NCI-H2029 treated with DMSO at 0.1 percent for 48 hours (cell line): ENCODE measurements around the gene AHDC1.
"Not testable (repeated sequence)": the region's sequence is repeated elsewhere in the genome, so short reads cannot be mapped to it uniquely, and the experiment has no call there.

Source experiments
- DNase-seq: peaks from one replicate; lab custom pipeline; 2025; lab: John Stamatoyannopoulos, UW

Gene AHDC1

DNA sequence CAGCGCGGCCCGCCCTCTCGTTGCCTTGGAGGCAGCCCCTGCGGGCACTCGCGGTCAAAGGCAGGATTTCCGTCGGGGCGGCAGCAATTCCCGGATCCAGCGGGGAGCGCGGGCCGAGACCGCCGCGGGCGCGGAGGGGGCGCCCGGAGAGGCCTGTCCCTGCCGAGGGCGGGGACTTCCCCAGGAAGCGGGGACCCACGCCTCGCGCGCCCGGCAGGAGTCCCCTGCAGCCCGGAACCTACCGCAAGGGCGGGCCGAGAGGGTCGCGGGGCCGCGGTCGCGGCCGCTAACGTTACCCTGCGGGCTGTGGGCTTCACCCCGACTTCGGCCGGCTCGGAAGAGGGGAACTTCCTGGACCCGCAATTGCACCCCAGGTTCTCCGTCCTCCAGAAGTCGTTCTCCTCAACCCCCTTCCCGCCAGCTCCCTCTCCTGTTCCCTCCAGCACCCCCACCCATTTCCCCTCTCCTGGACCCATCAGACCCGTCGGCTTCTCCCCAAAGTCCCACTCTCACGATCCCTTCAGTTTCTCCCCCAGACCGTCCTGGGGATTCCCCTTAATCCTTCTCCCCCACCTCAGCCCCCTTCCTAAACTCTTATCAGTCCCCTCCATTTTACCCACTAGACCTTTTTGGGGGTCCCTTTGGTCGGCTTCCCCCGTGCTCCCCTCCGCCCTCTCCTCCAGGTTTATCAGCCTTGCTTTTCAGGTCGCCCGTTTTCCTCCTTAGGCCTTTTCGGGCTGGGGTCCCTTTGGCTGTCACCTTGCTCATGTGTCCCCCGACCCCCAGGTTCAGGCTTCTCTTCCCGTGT is 30.4 kb upstream of the AHDC1 start:
- DNase-seq: no peak

DNA sequence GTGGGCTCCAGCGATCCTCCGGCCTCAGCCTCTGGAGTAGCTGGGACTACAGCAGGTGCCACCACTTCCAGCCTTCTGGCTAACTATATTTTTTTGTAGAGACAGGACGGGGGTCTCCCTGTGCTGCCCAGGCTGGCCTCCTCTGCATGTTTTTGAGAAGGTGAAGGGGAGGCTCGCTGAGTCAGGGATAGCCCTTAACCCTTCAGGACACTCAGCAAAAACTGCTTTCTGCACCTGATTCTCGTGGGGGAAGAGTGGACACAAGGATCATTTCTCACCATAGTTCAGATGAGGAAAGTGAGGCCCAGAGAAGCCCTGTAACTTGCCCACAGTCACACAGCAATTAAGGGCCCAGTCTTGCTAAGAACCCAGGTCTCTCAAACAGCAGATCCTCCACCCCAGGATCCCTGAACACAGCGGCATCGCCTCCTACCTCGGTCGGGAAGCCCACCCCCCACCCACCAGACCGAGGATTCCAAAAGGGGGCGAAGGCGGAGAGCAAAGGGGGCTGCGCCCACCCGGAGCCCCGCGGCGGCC is 29.8 kb upstream of the AHDC1 start:
- DNase-seq: no peak

DNA sequence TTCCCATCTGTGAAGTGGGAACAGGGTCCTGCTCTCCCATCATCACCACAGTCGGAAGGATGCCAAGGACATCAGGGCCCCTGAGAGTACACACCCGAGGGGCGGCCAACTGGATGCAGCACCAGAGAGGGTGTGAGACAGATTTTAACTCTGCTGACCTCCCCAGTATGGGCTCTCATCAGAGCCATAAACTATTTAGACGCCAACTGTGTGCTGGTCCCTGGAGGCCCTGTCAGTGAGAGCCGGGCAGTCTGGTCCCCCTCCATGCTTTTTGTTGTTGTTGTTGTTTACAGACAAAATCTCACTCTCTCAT is 29.3 kb upstream of the AHDC1 start:
- no peak for DNase-seq

DNA sequence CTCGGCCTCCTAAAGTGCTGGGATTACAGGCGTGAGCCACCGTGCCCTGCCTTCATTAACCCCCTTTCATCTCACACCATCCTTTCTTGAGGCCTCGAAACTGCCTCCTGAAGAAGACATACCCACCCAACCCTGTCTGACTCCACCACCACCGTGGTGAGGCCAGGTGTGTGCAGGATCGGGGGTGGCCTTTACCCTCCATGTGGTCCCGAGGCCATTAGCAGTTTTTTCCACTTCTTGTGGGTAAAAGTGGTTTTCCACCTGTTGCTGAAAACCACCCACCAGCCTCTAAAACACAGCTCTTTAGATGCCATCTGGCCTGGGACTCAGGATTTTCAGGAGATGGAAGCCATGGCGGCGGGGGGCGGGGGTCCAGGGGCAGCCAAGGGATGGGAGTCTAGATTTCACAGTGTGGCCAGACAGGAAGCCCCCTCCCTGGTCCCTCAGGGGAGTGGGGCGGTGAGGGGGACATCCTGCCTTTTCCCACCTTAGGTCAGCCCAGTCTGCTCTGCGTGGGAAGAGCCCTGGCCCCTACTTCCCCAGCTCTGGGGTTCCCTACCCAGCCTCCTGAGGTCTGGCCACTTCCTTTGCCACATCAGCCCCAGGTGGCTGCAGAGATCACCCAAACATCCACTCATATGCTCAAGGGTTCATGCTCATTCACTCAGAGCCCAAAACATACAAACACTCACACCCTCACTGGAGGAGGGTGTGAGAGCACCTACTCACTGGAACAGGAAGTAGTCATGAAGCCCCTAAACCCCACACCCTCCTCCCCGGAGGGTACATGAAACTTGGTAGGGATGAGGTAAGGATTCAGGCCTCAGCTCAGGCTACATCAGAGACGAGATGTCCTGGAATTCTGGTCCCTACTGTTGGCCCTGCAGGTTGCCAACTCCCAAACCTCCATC is 28.7 kb upstream of the AHDC1 start:
- no peak for DNase-seq

DNA sequence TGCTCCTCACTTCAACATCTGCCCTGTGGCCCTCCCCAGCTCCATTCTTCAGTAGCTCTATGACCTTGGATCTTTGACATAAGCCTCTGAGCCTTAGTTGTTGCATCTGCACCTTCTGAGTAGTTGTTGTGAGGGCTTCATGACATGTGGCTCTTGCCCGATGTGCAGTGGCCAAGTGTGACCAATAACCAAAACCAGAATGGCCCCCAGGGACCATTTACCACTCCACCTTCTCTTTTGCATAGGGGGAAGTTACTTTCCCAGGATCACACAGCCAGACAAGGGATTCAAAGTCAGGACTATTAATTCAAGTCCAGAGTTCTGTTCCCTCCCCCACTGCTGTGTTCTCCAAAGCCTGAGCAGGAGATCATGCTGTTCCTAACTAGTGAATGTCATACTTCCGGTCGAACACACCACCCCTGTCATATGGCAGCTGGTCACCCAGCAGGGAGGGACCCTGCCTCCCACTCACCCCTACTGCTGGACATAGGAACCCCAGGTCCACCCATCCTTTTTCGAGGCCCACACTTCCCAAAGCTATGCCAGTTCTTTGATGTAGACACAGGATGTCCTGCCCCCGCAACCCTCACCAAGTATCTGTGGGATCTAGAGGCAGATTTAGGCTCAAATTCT is 27.0 kb upstream of the AHDC1 start:
- no peak for DNase-seq

DNA sequence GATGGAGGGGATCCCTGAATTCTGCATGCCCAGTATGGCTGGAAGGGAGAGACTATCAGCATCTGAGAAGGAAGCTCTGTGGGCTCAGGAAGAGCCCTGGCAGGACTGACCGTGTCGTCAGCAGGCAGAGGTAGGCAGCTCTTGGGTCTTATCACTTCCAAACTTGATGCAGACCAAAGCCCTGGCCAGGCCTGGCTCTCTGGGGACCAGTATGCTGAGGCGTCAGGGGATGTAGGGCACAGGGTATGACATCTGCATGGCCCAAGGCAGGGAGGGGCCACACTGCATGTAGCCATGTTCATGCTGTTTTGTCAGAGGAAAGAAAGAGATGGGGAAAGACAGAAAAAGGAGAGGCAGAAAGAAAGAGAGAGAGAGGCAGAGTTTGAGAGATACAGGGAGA is 24.8 kb upstream of the AHDC1 start:
- DNase-seq: no peak

DNA sequence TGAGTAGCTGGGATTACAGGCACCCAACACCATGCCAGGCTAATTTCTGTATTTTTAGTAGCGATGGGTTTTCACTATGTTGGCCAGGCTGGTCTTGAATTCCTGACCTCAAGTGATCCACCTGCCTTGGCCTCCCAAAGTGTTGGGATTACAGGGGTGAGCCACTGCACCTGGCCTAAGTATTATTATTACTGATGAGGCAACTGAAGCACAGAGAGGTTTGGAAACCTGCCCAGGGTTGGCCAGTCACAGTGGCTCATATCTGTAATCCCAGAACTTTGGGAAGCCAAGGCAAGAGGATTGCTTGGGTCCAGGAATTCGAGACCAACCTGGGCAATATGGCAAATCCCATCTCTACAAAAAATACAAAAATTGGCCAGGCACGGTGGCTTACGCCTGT is 23.8 kb upstream of the AHDC1 start:
- not testable (repeated sequence) for DNase-seq

DNA sequence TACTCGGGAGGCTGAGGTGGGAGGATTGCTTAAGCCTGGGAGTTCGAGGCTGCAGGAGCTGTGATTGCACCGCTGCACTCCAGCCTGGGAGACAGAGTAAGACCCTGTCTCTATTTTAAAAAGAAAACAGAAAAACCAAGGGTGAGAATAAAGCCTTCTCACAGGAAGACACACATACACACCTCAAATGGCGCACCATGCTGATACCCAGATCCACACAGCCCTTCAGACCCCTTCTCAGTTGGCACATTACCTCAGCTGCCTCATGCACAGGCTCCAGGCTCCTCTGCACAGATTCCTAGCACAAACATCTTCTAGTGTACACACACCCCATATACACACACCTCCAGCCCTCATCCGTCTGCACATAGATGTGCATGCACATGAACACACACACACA is 23.1 kb upstream of the AHDC1 start:
- no peak for DNase-seq

DNA sequence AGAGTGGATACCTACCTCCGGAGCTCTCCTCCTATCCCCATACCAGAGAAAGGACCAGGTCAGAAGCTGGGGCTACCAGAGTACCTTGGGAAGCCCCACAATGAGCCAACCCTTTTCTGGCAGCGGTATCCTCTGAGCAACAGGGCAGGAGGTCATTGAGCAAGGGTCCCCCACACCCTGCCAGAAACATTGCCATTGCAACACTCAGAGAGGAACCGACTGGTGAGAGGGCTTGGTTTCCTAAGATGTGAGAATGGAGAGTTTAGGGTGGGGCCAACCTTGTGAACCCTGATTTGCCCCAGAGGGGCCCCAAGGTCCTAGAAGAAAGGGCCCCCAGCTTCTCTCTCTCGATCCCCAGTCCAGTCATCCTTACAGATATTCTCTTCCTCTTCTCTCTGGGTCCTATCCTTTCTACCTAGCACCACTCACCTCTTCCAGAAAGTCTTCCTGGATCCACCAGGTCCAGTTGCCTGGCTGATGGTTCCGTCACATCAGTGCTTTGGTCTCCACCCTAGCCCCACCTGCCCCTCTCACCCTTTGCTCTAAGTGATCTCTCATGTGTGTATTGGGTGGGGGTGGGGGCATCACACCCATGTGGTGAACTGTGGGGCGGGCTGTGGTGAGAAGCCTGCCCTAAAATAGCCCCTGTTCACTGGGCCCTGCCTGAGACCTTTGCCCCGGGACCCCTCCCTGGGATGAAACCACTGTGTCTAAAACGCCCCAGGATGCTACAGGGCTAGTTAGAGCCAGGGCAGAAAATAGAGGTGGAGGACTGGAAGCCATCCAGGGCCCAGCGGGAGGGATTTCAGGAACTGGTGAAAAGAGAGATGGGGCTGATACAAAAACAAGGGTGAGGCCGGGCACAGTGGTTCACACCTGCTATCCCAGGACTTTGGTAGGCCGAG is 22.3 kb upstream of the AHDC1 start:
- no peak for DNase-seq

DNA sequence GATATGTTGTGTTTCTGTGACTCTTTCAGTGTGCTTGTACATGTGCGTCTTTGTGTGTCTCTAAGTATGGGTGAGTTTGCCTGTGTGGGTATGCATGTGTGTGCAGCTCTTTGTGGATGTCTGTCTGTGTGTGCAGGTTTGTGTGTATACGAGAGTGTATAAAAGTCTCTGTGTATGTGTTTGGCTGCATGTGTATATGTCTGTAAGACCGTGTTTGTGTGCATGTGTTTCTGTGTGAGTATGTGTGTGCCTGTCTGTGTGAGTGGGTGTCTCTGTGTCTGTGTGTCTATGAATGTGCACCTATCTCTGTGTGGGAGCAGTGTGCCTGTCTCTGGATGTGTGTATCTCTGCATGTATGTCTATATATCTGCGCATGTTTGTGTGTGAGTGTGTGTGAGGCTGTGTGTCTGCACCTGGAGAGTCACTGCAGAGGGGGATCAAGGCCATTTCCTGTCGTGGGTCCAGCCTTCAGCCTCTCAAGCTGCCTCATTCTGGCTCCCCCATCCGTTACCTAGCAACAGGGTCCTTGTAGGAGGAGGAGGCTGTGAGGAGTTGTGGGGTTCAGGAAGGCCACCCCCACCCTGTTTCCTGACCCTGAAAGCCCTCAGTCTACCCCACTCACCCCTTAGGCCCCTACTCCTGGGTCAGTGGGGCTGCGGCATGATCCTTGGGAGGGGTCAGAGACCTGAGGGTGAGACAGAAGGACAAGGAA is 20.7 kb upstream of the AHDC1 start:
- DNase-seq: no peak

DNA sequence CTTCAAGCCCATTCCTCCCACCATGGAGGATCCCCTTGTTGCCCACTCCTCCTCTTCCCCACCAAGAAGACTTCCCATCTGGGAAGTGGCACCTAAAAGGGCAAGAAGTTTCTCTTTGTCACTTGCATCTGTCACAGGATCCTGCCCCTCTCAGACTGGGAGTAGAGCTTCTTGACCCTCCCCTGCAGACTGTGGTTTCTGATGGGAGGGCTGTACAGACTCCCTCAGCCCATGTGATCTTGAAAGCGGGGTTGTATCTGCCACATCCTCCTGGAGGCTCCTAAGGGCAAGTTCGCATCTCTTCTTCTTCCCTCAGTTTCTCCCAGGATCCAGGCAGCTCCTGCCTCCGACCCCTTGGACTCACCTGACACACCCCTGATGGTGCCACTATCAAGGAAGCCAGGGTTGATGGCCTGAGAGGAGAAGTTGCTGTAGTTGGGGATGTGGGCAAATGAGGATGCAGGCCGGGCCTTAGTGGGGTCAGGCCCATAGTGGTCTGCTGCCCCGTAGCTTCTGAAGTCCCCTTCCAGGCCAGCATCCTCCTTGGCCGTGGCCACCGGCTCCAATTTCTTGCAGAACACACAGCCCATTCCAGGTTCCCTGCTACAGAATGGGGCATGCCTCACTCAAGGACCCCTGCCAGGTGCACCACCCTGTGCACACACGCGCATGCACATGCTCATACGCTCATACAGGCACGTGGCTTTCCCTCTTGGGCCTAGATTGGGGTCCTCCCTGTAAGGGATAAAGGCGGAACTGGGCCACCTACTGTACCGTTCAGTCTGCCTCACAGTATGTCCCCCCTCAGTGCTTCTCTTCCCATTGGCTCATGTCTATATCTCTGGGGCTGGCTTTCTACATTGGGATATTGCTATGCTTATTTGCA is 19.6 kb upstream of the AHDC1 start:
- no peak for DNase-seq

DNA sequence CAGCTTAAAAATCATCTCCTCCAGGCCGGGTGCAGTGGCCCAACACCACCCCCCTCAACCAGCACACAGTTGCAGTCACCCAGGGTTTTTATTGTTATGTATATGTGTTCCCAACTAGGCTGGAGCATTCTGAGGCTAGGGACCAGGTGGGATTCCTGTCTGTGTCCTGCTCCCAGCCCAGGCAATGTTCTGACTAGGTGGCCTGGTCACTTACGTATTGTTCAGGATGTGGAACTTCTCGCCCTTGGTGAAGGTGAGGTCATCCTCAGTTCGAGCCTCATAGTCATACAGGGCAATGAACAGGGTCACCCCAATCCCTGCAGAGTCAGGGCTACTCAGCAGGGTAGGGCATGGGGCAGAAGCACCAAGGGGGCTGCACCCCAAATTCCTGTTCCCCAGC is 18.9 kb upstream of the AHDC1 start:
- no peak for DNase-seq

DNA sequence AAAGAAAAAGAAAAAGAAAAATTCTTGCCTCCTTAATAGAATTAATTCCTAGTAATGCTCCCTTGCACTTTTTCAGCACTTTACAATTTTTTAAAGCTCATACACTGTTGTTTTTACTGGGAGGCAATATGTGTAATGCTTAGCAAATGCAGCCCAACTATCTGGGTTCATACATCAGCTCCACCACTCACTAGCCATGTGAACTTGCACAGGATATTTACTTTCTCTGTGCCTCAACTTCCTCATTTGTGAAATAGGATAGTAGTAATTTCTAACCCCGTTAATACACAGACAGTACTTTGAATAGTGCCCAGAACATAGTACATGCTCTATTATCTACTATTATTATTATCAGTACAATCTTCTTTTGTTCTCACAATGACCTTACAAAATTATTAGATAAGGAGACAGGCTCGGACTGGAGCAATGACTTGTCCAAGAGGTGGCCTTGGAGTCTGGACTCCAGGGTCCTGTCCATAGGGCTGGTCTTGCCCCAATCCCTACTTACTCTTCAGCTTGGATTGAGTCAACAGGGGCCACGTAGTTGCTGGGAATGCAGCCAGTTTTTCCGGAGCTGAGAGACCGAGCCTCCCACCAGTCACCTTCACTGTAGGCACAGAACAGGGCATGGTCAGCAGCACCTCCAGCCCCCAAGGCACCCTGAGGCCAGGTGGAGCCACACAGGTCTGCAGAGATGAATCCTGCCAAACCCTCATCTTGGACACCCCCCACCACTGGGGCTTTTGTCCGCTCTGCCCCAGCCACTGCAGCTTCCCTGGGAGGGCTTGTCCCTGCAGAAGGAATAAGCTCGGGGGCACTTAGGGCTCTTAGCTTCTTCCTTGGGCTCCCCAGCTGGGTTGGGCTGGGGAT is 17.3 kb upstream of the AHDC1 start:
- DNase-seq: no peak

DNA sequence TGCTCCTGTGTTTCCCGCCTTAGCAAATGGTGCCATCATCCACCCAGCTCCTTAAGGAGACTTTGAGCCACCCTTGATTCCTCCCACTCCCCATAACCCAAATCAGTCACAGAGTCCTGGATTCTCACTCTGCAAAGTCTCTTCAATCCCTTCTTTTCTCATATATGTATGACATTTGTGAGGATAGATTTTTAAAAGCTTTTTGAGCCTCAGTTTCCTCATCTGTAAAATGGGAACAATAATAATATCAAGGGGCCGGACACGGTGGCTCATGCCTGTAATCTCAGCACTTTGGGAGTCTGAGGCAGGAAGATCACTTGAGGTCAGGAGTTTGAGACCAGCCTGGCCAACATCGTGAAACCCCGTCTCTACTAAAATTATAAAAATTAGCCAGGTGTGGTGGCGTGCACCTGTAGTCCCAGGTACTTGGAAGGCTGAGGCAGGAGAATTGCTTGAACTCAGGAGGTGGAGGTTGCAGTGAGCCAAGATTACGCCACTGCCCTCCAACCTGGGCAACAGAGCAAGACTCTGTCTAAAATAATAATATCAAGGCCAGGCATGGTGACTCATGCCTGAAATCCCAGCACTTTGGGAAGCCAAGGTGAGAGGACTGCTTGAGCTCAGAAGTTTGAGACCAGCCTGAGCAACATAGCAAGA is 16.0 kb upstream of the AHDC1 start:
- DNase-seq: not testable (repeated sequence)

DNA sequence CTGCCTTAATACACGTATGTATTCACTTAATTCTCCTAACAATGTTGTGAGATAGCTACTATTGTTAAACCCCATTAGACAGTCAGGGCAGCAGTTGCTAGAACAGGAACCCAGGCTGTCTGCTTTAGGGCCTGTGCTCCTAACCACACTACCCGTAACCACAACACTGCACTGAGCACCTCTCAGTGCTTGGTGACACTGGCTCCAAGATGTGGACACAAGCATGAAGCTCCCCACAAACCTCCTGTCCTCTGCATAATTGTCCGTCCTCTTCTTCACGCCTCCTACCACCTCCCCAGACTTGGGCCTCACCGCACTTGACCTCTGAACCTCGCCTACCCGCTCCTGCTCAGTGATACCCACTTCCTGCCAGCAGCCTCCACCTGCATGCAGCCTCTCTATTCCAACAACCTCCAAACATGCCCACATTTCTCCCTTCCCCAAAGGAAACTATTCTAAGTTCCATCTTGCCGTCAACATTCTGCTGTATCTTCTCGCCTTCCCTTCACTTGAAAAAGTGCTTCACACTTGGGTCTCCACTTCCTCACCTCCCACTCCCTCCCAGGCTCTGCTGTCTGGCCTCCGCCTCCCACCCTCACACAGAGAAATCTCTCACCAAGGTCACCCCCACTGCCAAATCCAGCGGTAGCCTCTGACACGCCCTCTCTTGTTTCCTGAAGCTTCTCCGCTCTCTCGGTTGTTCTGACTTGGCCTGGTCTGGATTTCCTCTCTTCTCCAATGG is 14.6 kb upstream of the AHDC1 start:
- no peak for DNase-seq

DNA sequence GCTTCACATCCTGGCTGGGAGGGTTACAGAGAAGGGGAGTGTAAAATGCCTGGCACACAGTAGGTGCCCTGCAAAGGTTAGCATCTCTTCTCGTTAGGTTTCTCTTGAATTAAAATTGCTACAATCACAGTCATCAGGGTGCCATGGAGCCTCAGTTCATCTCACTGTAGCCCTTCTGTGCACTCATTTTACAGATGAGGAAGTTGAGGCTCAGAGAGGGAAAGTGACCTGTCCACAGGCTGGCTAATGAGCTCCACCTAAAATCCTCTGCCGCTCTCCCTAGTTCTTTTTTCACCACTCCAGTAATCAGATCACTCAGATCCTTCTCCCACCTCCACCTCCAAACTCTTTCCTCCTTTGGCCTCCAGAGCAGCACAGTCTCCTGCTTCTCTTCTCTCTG is 13.5 kb upstream of the AHDC1 start:
- DNase-seq: no peak

DNA sequence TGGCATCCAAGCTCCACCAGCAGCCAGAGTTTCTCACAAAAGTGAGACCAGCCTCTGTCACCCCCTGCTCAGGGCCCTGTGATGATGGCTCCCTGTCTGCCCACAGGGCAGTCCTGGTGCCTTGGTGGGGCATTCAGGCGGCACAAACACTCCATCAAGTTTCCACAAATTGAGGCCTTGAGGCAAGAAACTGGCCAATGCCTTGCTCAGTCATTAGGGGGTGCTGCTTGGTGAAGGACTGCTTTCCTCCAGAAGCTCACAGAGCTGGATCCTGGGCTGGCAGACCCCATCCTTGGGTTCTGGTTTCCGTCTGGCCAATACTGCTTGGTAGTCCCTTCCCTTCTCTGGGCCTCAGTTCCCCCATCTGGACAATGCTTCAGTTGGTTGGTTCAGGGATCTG is 12.5 kb upstream of the AHDC1 start:
- no peak for DNase-seq
